Ovary (tissue), 3 donors: ENCODE measurements around the gene TTLL11.

Source experiments
- CTCF ChIP-seq, 3 donors: fragments of 450-650 bp in 2 of 3; fragments of 200-600 bp in 1 of 3; IDR thresholded peaks; one replicate each; pipeline versions ENCODE4 v1.5.1 to v1.8.0; 2016 to 2022; ENCODE audit warnings: antibody characterized with exemption in 3 of 3, mild to moderate bottlenecking in 1 of 3
- EP300 ChIP-seq: sonication (generic); formaldehyde crosslinking; IDR thresholded peaks from one replicate; pipeline ENCODE4 v1.6.1; 2017; ENCODE audit warnings: antibody characterized with exemption
- POLR2A ChIP-seq: fragments of 450-650 bp; IDR thresholded peaks from one replicate; pipeline ENCODE4 v1.6.1; 2017; ENCODE audit warnings: antibody characterized with exemption, mild to moderate bottlenecking, moderate library complexity
- donor health status: DM: no; HTN: no; CAD: no.

- no peak for TF ChIP-seq POLR2A
- TF ChIP-seq CTCF (IDR thresholded peaks at IDR 0.05): no peak
- TF ChIP-seq EP300: no peak
These were observed 204.7 kb downstream of the TTLL11 start for GRCh38 chr9:121888438-121888775.
